Lower lobe of right lung (tissue), 2 donors: Measurements from ENCODE around the gene MEGF11. TPM values are rescaled to one million over a fixed set of nuclear protein-coding genes. Genes with fewer than 3 reads are reported as not detected.

Experiments used
- ATAC-seq, 2 donors: fragments of 200-7000 bp; cut with Tn5 transposase; one replicate each; pipeline ENCODE4 v1.9.1; 2020 to 2022; ENCODE audit warnings: mild to moderate bottlenecking in 2 of 2, moderate library complexity in 2 of 2
- DNase-seq: peaks from one replicate; pipeline ENCODE4 v3.0.0-alpha.2; 2020
- H3K27ac ChIP-seq: fragments of 200-600 bp; one replicate; pipeline ENCODE4 v1.8.0; 2022
- H3K27me3 ChIP-seq: fragments of 200-600 bp; one replicate; pipeline ENCODE4 v1.8.0; 2022; ENCODE audit warnings: low read depth
- H3K36me3 ChIP-seq: fragments of 200-600 bp; one replicate; pipeline ENCODE4 v1.8.0; 2022; ENCODE audit warnings: mild to moderate bottlenecking
- H3K4me1 ChIP-seq: fragments of 200-600 bp; one replicate; pipeline ENCODE4 v1.8.0; 2022
- H3K4me3 ChIP-seq: fragments of 200-600 bp; one replicate; pipeline ENCODE4 v1.8.0; 2022; ENCODE audit warnings: mild to moderate bottlenecking
- H3K9me3 ChIP-seq: fragments of 200-600 bp; one replicate; pipeline ENCODE4 v1.8.0; 2022
- intact Hi-C: fragments of 100-400 bp; cut with DNase I; formaldehyde crosslinking; loops from one replicate; pipeline ENCODE4 v1.11.0; 2022
- total RNA-seq: library from RNA; stranded (reverse); fragmentation: NEBNext Ultra II Directional; extraction: Animal tissue kit (Norgen Biotek cat#: 25700); gene quantifications from one replicate; pipeline ENCODE4 v1.2.1, GENCODE V29; 2021
- TF ChIP-seq, protein P1 (sequence below): fragments of 200-600 bp; IDR thresholded peaks from one replicate; pipeline ENCODE4 v1.8.0; 2022; ENCODE audit warnings: antibody characterized with exemption, mild to moderate bottlenecking
- donor health status: DM: no; HTN: yes; CAD: no; lungs with severe emphysema.

Gene MEGF11
- total RNA-seq, 1 donor from 2014 or later, result not detected

DNA sequence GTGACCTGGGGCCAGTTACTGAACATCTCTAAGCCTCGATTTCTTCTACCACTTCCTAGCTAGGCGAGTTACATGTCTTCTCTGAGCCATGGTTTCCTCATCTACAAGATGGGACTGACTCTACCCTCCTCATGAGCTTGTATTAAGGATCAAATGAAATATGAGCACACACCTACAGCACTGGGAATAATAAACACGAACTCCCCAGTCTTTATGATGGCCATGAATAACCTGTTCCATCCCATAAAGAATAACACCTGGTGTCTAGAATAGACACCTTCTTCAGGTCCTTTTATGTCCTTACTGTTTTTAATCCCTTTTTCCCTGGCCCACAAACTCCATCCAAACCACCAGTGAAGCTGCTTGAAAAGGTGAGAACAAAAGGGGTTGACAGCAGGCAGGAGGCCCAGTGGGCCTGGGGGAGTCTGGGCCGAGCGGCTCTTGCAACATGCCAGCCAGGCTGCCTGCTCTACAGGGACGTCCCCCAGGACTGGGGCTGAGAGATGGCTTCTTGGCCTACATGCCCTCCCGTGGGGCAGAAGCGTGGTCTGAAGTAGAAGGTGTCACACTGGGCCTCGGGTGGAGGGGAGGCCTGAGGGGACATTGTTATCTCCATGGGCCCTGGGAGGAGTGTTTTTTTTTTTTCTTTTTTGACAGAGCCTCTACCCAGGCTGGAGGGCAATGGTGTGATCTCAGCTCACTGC is 206.1 kb downstream of the MEGF11 start:
- no peaks in the 10 kb centered on the region for H3K36me3 ChIP-seq
- no peaks in the 10 kb centered on the region for H3K27me3 ChIP-seq
- no peak overlapping the region for H3K4me3 ChIP-seq
- DNase-seq (no peak), ATAC-seq (no peak)
- TF ChIP-seq, protein P1, sequence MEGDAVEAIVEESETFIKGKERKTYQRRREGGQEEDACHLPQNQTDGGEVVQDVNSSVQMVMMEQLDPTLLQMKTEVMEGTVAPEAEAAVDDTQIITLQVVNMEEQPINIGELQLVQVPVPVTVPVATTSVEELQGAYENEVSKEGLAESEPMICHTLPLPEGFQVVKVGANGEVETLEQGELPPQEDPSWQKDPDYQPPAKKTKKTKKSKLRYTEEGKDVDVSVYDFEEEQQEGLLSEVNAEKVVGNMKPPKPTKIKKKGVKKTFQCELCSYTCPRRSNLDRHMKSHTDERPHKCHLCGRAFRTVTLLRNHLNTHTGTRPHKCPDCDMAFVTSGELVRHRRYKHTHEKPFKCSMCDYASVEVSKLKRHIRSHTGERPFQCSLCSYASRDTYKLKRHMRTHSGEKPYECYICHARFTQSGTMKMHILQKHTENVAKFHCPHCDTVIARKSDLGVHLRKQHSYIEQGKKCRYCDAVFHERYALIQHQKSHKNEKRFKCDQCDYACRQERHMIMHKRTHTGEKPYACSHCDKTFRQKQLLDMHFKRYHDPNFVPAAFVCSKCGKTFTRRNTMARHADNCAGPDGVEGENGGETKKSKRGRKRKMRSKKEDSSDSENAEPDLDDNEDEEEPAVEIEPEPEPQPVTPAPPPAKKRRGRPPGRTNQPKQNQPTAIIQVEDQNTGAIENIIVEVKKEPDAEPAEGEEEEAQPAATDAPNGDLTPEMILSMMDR, result no peak
- no peaks in the 10 kb centered on the region for H3K4me1 ChIP-seq
- intact Hi-C loops, result no loop called here
- H3K9me3 ChIP-seq, result no peaks in the 10 kb centered on the region
- H3K27ac ChIP-seq, result no peak overlapping the region

DNA sequence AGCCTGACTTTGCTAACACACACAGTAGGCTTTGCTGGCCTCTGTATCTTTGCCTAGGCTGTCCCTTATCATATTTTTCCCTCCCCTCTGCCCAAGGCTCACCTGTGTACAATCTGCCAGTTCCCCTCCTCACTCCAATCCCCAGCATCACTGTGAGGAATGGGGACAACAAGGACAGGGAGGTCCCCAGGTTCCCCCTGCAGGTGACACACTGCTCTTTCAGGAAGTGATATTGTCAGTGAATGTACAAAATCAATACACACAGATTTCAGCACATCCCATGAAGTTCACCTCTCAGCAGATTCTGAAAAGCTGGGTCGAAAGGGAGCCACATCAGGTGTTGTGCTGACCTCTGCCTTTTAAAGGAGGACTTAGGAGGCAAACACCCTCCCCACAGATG is 206.8 kb downstream of the MEGF11 start:
- Histone ChIP-seq H3K9me3 (no peaks in the 10 kb centered on the region), H3K36me3 (no peaks in the 10 kb centered on the region), H3K4me1 (no peaks in the 10 kb centered on the region), H3K27ac (no peak overlapping the region), H3K4me3 (no peak overlapping the region), H3K27me3 (no peaks in the 10 kb centered on the region)
- intact Hi-C loops, result no loop called here
- no peak for DNase-seq
- TF ChIP-seq, protein P1, result no peak
- ATAC-seq, result no peak

DNA sequence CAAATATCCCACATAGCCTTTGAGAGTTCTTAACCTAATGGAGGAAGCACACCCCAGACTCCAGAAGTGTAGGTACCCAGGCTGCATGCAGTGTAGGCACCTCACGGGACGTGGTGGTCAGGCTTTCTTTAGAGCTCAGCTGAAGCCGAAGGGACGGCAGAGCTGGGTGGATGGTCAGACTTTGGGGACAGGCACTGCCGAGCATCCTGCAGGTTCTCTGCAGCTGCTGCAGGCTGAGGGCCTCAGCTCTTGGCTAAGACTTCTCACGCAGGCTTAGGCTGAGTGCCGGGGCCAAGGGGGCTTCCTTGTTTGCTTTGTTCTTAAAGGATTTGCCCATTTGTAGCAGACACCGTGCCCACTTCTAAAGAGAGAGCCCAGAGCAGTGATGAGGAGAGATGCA is 207.2 kb downstream of the MEGF11 start:
- ATAC-seq (no peak), DNase-seq (no peak)
- Histone ChIP-seq H3K9me3 (no peaks in the 10 kb centered on the region), H3K27me3 (no peaks in the 10 kb centered on the region), H3K4me1 (no peaks in the 10 kb centered on the region), H3K4me3 (no peak overlapping the region), H3K27ac (no peak overlapping the region), H3K36me3 (no peaks in the 10 kb centered on the region)
- intact Hi-C loops, result no loop called here
- TF ChIP-seq, protein P1, result no peak

DNA sequence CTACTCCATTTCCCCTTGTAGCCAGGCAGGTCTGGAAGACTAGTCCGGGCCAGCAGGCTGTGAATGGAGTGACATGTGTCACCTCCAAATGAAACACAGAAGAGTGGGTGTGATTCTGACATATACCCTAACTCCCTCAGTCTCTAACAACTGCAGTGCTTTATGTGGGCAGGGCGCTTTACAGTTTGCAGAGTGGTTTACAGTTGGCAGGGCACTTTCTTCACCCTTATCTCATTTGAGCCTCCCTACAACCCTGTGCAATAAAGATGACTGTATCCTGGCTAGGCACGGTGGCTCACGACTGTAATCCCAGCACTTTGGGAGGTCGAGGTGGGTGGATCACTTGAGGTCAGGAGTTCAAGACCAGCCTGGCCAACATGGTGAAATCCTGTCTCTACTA is 208.0 kb downstream of the MEGF11 start:
- TF ChIP-seq, protein P1, result no peak
- Histone ChIP-seq H3K27me3 (no peaks in the 10 kb centered on the region), H3K36me3 (no peaks in the 10 kb centered on the region), H3K9me3 (no peaks in the 10 kb centered on the region), H3K27ac (no peak overlapping the region), H3K4me1 (no peaks in the 10 kb centered on the region), H3K4me3 (no peak overlapping the region)
- ATAC-seq (no peak), DNase-seq (no peak)
- intact Hi-C loops, result no loop called here

DNA sequence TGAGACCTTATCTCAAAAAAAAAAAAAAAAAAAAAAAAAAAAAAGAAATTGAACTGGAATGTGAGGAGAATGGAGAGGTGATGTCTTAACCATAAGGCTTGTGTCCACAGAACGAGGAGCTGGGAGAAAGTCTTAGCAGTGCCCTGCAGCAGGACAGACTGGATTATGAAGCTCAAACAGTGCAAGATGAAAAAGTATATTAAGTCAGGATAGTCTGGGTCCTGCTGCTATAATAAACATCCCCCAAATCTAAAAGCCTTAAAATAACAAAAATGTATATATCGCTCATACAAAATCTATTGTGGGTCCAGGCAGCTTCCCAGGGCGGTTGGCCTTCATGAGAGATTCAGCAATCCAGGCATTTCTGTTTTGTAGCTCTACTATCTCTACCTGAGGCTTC is 208.7 kb downstream of the MEGF11 start:
- intact Hi-C loops, result no loop called here
- Histone ChIP-seq H3K27ac (no peak overlapping the region), H3K9me3 (no peaks in the 10 kb centered on the region), H3K4me1 (no peaks in the 10 kb centered on the region), H3K27me3 (no peaks in the 10 kb centered on the region), H3K4me3 (no peak overlapping the region), H3K36me3 (no peaks in the 10 kb centered on the region)
- ATAC-seq, result no peak
- TF ChIP-seq, protein P1, result no peak
- DNase-seq, result no peak
